ENCODE data around the gene TNFRSF8.

TNFRSF8 gene

GRCh38 chr1:12078938-12079861, 16.1 kb downstream of the TNFRSF8 start:
- FAIRE-seq (no peak), DNase-seq (ENCODE audit: insufficient read length, low spot score) (peak; percentile 30)
- no peak for TF ChIP-seq POLR2A (IDR thresholded peaks at IDR 0.05; ENCODE audit: low read depth, low read length)

- FAIRE-seq (no peak), DNase-seq (ENCODE audit: insufficient read length, low spot score) (no peak)
- no peak for TF ChIP-seq POLR2A (IDR thresholded peaks at IDR 0.05; ENCODE audit: low read depth, low read length)
Measured at GRCh38 chr1:12080156-12080555, 17.1 kb downstream of the TNFRSF8 start.

- no peak for TF ChIP-seq POLR2A (IDR thresholded peaks at IDR 0.05; ENCODE audit: low read depth, low read length)
- FAIRE-seq = no peak
- DNase-seq (ENCODE audit: insufficient read length, low spot score) = no peak
Measured at GRCh38 chr1:12080773-12081556, 17.9 kb downstream of the TNFRSF8 start.

DNA sequence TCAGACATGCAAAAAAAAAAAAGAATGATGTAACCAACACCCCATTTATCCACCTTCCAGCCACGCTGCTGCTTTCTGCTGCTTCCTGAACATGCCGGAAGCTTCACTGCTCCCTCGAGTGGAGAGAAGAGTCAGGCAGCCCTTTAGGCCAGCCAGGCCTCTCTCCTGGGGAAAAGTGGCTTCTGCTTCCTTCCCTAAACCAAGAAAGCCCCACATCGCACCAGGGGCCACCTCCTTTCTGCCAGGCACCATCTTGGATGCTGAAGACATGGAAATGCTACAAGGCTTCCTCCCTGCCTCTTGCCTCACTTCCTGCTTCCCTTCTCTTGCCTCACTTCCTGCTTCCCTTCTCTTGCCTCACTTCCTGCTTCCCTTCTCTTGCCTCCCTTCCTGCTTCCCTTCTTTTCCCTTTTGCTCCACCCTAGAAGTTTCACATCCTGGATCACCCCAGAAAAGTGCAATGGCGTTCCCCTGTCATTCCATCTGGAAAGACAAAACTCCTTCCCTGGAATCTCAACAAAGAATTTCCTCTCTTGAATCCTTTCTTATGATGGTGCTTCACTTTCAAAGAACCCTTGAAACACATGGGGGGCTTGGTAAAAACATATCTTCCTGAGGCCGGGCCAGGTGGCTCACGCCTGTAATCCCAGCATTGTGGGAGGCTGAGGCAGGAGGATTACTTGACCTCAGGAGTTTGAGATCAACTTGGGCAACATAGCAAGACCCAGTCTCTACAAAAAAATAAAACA, 18.7 kb downstream of the TNFRSF8 start:
- FAIRE-seq = no peak
- no peak for DNase-seq (ENCODE audit: insufficient read length, low spot score)
- TF ChIP-seq POLR2A (IDR thresholded peaks at IDR 0.05; ENCODE audit: low read depth, low read length) = no peak

DNA sequence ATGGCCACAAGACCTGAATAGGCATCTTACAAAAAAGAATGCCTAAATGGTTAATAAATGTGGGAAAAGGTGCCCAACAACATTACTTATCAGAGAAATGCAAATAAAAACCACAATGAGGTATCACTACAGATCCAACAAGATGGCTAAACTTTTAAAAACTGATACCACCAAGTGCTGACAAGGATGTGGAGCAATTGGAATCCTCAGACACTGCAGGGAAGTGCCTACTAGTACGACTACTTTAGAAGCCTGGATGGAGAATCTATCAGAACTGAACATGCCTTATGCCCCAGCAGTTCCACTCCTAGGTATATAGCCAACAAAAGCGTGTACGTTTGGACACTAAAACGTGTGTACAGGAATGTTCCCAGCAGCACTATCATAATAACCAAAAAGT, 19.9 kb downstream of the TNFRSF8 start:
- no peak for TF ChIP-seq POLR2A (IDR thresholded peaks at IDR 0.05; ENCODE audit: low read depth, low read length)
- DNase-seq (ENCODE audit: insufficient read length, low spot score) (no peak), FAIRE-seq (no peak)

- TF ChIP-seq POLR2A (IDR thresholded peaks at IDR 0.05; ENCODE audit: low read depth, low read length) = no peak
- no peak for DNase-seq (ENCODE audit: insufficient read length, low spot score)
- FAIRE-seq = no peak
Measured at GRCh38 chr1:12083766-12084165, 20.7 kb downstream of the TNFRSF8 start.

GRCh38 chr1:12085643-12086260, 22.6 kb downstream of the TNFRSF8 start:
- no peak for TF ChIP-seq POLR2A (IDR thresholded peaks at IDR 0.05; ENCODE audit: low read depth, low read length)
- FAIRE-seq (no peak), DNase-seq (ENCODE audit: insufficient read length, low spot score) (no peak)

- FAIRE-seq = no peak
- TF ChIP-seq POLR2A (IDR thresholded peaks at IDR 0.05; ENCODE audit: low read depth, low read length) = no peak
- no peak for DNase-seq (ENCODE audit: insufficient read length, low spot score)
Measured at GRCh38 chr1:12087797-12088314, 24.8 kb downstream of the TNFRSF8 start.

DNA sequence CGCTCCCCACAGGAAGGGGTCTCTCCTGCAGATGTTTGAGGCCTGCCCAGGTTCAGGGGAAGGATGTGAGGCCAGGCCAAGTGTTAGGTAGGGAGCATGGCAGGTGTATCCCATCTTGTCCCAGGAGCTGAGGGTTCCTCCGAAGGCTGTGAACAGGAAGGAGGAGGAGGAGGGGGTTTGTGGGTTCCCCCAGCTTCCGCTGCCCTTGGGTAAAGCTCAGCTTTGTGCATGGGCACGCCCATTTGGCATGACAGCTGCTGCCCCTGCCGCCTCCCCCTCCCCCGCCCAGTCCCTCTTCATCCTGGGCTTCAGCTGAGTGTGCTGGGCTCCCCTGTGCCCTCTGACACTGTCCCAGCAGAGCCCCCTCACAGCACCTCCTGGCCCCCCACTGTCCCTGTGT, 25.5 kb downstream of the TNFRSF8 start:
- FAIRE-seq = no peak
- TF ChIP-seq POLR2A (IDR thresholded peaks at IDR 0.05; ENCODE audit: low read depth, low read length) = no peak
- no peak for DNase-seq (ENCODE audit: insufficient read length, low spot score)

GRCh38 chr1:12090326-12090725, 27.2 kb downstream of the TNFRSF8 start:
- FAIRE-seq = no peak
- TF ChIP-seq POLR2A (IDR thresholded peaks at IDR 0.05; ENCODE audit: low read depth, low read length) = no peak
- DNase-seq (ENCODE audit: insufficient read length, low spot score) = no peak

DNA sequence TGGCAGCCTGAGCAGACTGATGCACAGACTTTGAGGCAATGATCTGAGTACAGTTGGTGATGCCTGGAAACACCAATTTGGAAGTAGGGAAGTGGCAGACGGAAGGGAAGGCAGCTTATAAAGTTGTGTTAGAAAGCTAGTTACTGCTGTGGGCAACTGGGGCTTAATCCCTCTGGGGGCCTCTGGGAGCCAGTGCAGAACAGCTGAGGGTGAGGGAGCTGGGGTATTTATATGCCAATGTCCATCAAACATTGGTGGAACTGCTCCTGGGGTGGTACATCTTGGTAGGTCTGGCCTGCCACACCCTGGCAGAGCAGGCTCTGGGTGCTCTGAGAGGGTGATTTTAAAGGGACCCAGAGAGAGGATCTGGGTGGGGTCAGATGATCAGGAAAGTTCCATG, 28.1 kb downstream of the TNFRSF8 start:
- no peak for TF ChIP-seq POLR2A (IDR thresholded peaks at IDR 0.05; ENCODE audit: low read depth, low read length)
- DNase-seq (ENCODE audit: insufficient read length, low spot score) (no peak), FAIRE-seq (no peak)

GRCh38 chr1:12094180-12094579, 31.1 kb downstream of the TNFRSF8 start:
- DNase-seq (ENCODE audit: insufficient read length, low spot score) = no peak
- no peak for TF ChIP-seq POLR2A (IDR thresholded peaks at IDR 0.05; ENCODE audit: low read depth, low read length)
- FAIRE-seq = no peak
